K562 (cell line): Measurements from ENCODE around the gene XPNPEP3.

ENCODE experiments used
- ATF7 ChIP-seq: fragments of 450-650 bp; IDR thresholded peaks from 2 replicates; pipeline ENCODE4 v1.7.1; 2014; ENCODE audit warnings: mild to moderate bottlenecking, moderate library complexity
- CBFA2T3 ChIP-seq: fragments of 450-650 bp; IDR thresholded peaks from 2 replicates; pipeline ENCODE4 v1.6.1; 2017
- CHCHD3 ChIP-seq: fragments of 250-450 bp; sonication (Bioruptor Pico); IDR thresholded peaks from 2 replicates; pipeline ENCODE4 v2.1.2; 2022; ENCODE audit warnings: mild to moderate bottlenecking
- CTCF ChIP-seq, 3 experiments: IDR thresholded peaks in 2 of 3; conservative IDR thresholded peaks in 1 of 3; 2 replicates each; pipeline ENCODE4 v1.5.1; 2011 to 2012; ENCODE audit warnings: low read length in 3 of 3, mild to moderate bottlenecking in 3 of 3, control low read depth in 2 of 3, improper control_type of control experiment in 1 of 3, inconsistent platforms in 1 of 3, low read depth in 1 of 3, mixed read lengths in 1 of 3, moderate library complexity in 1 of 3; ENCODE audit not compliant: insufficient read depth in 2 of 3
- FOXJ3 ChIP-seq: sonication (generic); formaldehyde crosslinking; IDR thresholded peaks from 2 replicates; pipeline ENCODE4 v1.4.0; 2020; ENCODE audit warnings: mild to moderate bottlenecking, missing genetic modification reagents
- POLR2A ChIP-seq: fragments of 450-650 bp; conservative IDR thresholded peaks from 2 replicates; pipeline ENCODE4 v1.6.1; 2016
- POLR2AphosphoS5 ChIP-seq: IDR thresholded peaks from 2 replicates; pipeline ENCODE4 v1.6.1; 2011; ENCODE audit warnings: mild to moderate bottlenecking, low read depth, low read length, moderate library complexity; ENCODE audit not compliant: control insufficient read depth, insufficient read depth
- RFX7 ChIP-seq: fragments of 250-450 bp; sonication (Bioruptor Pico); IDR thresholded peaks from 2 replicates; pipeline ENCODE4 v1.5.1; 2021; ENCODE audit warnings: mild to moderate bottlenecking
- SP1 ChIP-seq: sonication (generic); formaldehyde crosslinking; IDR thresholded peaks from 2 replicates; pipeline ENCODE4 v1.8.1; 2022; ENCODE audit warnings: mild to moderate bottlenecking, missing genetic modification reagents
- ZBTB2 ChIP-seq: fragments of 450-650 bp; IDR thresholded peaks from 2 replicates; pipeline ENCODE4 v1.6.1; 2016; ENCODE audit warnings: antibody characterized with exemption
- ZNF79 ChIP-seq: fragments of 250-450 bp; sonication (Bioruptor Pico); IDR thresholded peaks from 2 replicates; pipeline ENCODE4 v1.4.0; 2020; ENCODE audit warnings: low read depth, mild to moderate bottlenecking, moderate library complexity

- TF ChIP-seq RFX7 (CRISPR knock-in tag) (no peak), ZNF79 (CRISPR knock-in tag) (no peak), ATF7 (no peak), CTCF (IDR thresholded peaks at IDR 0.05 in 2 of 3, conservative IDR thresholded peaks at IDR 0.05 in 1 of 3; ENCODE audit: insufficient read depth in 2 of 3, low read depth in 1 of 3, low read length in 3 of 3) (no peak), ZBTB2 (no peak), CHCHD3 (CRISPR knock-in tag) (no peak), CBFA2T3 (no peak), POLR2A (no peak), FOXJ3 (CRISPR knock-in tag) (no peak), POLR2AphosphoS5 (no peak), SP1 (CRISPR knock-in tag) (no peak)
Measured at GRCh38 chr22:40844951-40845350, 12.0 kb upstream of the XPNPEP3 start.
